ENCODE data around the gene RIPOR1. TPM values are rescaled to one million over a fixed set of nuclear protein-coding genes. Genes with fewer than 3 reads are reported as not detected.

The RIPOR1 gene
- total RNA-seq, 4 donors from 2014 or later: 19.3 to 28.6 (median 23.6) TPM

DNA sequence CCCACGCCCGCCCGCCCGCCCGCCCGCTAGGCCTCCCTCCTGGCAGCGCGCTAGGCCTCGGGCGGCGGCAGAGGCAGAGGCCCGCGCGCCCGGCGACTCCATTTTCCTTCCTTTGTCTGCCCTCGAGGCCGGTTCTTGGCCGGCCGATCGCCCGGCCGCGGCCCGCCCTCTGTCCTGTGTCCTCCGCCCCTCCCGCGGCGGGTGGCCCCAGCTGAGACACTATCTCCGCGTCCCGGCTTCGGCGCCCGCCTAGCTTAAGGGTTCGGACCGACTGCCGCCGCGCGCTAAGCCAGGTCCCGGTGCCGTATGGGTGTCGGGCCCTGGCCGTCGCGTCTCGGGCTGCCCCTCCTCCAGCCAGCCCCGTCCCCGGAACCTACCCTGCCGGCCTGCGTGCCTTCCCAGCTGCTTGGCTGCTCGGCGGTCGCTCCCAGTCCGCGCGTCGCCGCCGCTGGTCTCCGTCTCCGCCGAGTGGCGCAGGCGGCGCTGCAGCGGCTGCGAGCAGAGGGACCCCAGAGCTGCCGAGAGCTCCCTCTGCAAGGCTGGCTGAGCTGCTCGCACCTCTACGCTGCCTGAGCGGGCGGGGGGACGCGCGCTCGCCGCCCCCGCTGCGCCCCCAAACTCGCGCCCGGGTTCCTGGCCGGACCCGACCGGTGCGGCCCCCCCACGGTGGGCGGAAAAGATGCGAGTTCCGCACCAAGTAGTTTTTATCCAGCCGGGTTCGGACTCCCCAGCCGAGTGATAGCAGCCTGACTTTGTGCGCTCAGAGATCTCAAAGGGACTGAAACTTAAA, 34.5 kb downstream of the RIPOR1 start:
- peak in 1 of 2 donors; percentile 92 for DNase-seq (ENCODE audit: low spot score in 2 of 2)
- 0% methylated on average over 40 to 70 of the region's 96 CpGs for WGBS, 2 donors

DNA sequence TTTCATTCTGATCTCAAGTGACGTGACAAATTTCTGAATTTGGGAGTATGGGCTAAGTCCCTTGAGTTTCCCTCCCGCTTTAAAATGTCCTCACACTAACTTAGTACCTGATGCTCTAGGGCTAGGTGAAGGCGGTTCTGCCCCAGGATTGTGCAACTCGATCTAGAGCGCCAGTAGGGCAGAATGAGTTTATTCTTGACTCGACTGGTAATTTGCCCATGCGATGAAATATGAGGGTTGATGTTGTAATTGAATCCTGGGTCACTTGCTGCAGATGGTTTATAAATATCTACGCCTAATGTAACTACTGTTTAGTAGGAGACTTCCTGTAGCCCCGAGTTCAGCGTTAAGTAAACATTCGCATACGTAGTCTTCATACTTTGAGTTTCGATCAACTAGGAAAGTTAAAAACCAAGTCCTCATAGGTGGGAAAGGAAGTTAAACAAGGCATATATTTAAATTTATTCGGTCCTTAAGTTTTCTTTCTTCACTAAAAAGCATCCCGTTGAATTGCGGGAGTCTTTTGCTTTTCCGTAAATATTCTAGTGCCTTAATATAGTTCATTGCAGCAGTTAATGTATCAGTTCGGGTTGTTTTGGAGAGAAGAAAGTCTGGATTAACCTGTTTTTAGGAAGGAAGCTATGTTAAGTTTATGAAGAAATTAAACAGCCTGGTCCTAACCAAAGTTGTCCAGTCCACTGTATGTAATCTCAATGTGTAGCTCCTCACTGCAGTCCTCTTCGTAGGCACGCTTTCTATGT, 35.3 kb downstream of the RIPOR1 start:
- H3K4me3 ChIP-seq (ENCODE audit: low read depth, poor library complexity, severe bottlenecking): peak overlapping the region; percentile 64
- intact Hi-C loops (cut with DNase I; ENCODE audit: low total_unique reads): no loop called here
- TF ChIP-seq, protein P1, sequence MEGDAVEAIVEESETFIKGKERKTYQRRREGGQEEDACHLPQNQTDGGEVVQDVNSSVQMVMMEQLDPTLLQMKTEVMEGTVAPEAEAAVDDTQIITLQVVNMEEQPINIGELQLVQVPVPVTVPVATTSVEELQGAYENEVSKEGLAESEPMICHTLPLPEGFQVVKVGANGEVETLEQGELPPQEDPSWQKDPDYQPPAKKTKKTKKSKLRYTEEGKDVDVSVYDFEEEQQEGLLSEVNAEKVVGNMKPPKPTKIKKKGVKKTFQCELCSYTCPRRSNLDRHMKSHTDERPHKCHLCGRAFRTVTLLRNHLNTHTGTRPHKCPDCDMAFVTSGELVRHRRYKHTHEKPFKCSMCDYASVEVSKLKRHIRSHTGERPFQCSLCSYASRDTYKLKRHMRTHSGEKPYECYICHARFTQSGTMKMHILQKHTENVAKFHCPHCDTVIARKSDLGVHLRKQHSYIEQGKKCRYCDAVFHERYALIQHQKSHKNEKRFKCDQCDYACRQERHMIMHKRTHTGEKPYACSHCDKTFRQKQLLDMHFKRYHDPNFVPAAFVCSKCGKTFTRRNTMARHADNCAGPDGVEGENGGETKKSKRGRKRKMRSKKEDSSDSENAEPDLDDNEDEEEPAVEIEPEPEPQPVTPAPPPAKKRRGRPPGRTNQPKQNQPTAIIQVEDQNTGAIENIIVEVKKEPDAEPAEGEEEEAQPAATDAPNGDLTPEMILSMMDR (IDR thresholded peaks at IDR 0.05): no peak
- no peak for TF ChIP-seq POLR2A (IDR thresholded peaks at IDR 0.05)
- peak; percentile 76 to 91 for DNase-seq (ENCODE audit: low spot score in 2 of 2)
- WGBS, 2 donors: 3 to 4% methylated on average over 20 of the region's 20 CpGs

More for the DNA sequence above, 34.5 kb downstream of the RIPOR1 start:
- intact Hi-C loops (cut with DNase I; ENCODE audit: low total_unique reads): loop anchor here (1.0 kb wide), 1 partner anchor 25 kb away; no protein-coding TSS in a partner anchor
- H3K4me3 ChIP-seq (ENCODE audit: low read depth, poor library complexity, severe bottlenecking): peak overlapping the region; percentile 64
- TF ChIP-seq, protein P1 (IDR thresholded peaks at IDR 0.05): no peak
- no peak for TF ChIP-seq POLR2A (IDR thresholded peaks at IDR 0.05)

DNA sequence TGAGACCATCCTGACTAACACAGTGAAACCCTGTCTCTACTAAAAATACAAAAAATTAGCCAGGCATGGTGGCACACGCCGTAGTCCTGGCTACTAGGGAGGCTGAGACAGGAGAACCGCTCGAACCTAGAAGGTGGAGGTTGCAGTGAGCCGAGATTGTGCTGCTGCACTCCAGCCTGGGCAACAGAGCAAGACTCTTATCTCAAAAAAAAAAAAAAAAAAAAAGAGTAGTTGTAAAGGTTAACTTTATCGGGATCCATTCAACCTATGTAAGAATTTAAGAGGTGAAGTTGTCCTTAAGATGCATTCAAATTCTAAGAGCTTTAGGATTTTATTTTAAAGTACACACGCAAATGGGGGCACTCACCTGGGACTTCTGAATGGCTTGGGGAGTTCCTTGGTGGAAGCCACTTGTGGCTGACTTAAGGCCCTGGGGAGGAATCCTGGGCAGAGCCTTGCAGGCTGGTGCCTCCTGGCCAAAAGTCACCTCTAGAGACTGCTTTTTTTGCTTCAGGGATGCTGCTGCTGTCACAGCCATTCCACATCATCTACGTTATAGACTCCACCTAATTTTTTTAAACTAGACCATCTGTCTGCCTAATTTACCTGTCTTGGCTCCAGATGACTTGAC, 37.0 kb downstream of the RIPOR1 start:
- no peak overlapping the region for H3K4me3 ChIP-seq (ENCODE audit: low read depth, poor library complexity, severe bottlenecking)
- 87 to 88% methylated on average over 8 of the region's 8 CpGs for WGBS, 2 donors
- no peak for TF ChIP-seq POLR2A (IDR thresholded peaks at IDR 0.05)
- TF ChIP-seq, protein P1 (IDR thresholded peaks at IDR 0.05): no peak
- no peak for DNase-seq (ENCODE audit: low spot score in 2 of 2)
- intact Hi-C loops (cut with DNase I; ENCODE audit: low total_unique reads): no loop called here

DNA sequence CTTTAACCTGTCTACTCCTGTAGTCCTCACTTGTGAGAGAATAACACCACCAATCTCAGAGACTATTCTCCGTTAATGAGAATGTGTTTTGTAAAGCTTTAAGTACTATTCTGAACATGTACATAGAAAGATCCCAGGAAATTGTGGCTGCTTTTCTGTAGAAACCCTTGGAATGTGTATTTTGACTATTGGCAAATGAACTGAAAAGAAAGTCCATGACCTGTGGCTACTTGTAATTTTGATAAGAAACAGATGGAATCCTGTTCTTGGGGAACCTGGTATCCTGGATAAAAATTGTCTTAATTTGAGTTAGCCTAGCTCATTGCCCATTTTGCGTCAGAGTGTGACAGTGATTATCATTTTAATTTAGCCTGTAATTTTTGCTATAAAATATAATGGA, 42.8 kb downstream of the RIPOR1 start:
- TF ChIP-seq, protein P1 (IDR thresholded peaks at IDR 0.05): no peak
- TF ChIP-seq POLR2A (IDR thresholded peaks at IDR 0.05): no peak
- H3K4me3 ChIP-seq (ENCODE audit: low read depth, poor library complexity, severe bottlenecking): no peak overlapping the region
- intact Hi-C loops (cut with DNase I; ENCODE audit: low total_unique reads): no loop called here
- WGBS, 2 donors: 90 to 93% methylated on average over 2 of the region's 2 CpGs
- DNase-seq (ENCODE audit: low spot score in 2 of 2): no peak

DNA sequence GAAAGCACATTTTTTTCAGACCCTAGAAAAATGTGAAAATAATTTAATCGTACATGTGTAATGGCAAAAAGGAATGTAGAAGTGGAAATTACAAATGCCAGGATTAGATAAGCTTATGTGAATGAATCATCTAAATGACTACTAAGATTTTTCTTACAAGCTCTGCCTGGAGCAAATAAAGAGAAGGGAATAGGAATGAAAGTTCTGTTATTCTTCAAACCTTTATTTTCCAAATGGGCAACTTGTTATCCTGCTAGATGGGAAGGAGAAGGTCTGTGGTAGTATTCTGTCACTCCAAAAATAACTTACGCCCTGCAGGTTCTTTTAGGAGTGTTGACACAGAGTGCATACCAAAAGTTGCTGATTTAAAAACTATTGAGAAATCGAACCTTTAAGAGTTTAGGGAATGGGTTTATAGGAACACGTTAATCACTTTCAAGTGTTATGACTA, 43.4 kb downstream of the RIPOR1 start:
- WGBS, 2 donors: 60 to 78% methylated on average over 4 of the region's 4 CpGs
- DNase-seq (ENCODE audit: low spot score in 2 of 2): no peak
- no peak overlapping the region for H3K4me3 ChIP-seq (ENCODE audit: low read depth, poor library complexity, severe bottlenecking)
- TF ChIP-seq, protein P1 (IDR thresholded peaks at IDR 0.05): no peak
- TF ChIP-seq POLR2A (IDR thresholded peaks at IDR 0.05): no peak
- intact Hi-C loops (cut with DNase I; ENCODE audit: low total_unique reads): no loop called here
